Endothelial cell of hepatic sinusoid (primary cell): ENCODE results near the gene NEK11.

ENCODE experiments used
- in situ Hi-C: cut with HindIII; loops from 2 replicates; pipeline ENCODE4 v1.10.0; 2017; ENCODE audit warnings: low sequenced_read_pairs

Gene NEK11, protein sequence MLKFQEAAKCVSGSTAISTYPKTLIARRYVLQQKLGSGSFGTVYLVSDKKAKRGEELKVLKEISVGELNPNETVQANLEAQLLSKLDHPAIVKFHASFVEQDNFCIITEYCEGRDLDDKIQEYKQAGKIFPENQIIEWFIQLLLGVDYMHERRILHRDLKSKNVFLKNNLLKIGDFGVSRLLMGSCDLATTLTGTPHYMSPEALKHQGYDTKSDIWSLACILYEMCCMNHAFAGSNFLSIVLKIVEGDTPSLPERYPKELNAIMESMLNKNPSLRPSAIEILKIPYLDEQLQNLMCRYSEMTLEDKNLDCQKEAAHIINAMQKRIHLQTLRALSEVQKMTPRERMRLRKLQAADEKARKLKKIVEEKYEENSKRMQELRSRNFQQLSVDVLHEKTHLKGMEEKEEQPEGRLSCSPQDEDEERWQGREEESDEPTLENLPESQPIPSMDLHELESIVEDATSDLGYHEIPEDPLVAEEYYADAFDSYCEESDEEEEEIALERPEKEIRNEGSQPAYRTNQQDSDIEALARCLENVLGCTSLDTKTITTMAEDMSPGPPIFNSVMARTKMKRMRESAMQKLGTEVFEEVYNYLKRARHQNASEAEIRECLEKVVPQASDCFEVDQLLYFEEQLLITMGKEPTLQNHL

DNA sequence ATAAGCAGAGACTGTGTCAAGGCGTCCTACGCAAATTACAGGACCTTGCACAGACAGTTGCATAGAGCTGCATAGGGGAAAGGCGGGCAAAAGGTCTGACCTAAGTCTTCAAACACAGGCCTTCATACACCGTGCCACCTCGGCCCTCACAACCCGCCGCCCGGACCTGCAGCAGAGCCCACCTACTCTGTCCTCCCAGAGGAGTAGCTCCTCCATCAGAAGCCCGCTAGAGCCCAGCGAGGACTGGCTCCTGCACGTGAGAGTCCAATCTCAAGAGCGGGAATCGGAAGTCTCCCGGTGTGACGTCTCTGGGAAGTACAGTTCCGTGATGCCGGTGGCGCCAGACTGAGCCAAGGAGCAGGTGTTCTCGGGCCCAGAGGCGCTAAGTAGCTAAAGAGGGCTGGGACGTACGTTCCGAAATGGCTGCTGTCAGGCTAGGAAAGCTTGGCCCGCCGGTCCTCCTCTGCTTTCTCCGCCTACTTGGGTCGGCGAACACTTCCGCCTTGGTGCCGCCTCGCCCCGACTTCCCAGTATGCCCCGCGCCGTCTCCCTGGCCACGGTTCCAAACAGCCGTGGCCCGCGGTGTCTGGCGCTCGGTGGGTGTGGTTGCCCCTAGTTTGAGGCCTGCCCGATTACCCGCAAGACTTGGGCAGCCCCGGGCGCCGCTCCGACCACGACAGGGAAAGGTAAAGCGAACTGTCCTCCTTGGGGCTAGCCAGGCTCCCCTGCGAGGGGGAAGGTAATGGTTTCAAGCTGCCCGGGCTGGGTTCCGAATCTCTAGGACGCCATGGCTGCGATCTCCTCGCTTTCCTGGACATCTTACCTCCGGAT, at the start of gene NEK11, which contains the start of gene ASTE1:
Gene NEK11 (plus strand): TSS at position 557 of the 831 bp plus-strand sequence. CDS start 2,832 bp downstream, outside the sequence.
Gene ASTE1 (minus strand): TSS at position 505 of the 831 bp plus-strand sequence. CDS start 1,519 bp downstream, outside the sequence.
- in situ Hi-C loops: no loop called here

DNA sequence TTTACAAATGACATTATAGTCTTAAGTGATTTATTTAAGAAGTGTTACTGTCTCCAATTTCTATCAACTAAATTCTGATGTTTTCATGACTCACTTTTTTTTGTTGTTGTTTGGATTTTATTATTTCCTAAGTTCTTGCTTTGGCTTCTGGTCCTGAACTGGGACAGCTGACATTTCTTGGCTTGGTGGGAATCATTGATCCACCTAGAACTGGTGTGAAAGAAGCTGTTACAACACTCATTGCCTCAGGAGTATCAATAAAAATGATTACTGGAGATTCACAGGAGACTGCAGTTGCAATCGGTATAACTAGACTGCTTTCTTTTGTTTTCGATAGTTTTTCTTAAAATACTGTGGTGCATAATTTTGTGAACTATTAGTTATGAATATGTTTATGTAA, 47.6 kb upstream of the NEK11 start:
- in situ Hi-C loops: no loop called here

DNA sequence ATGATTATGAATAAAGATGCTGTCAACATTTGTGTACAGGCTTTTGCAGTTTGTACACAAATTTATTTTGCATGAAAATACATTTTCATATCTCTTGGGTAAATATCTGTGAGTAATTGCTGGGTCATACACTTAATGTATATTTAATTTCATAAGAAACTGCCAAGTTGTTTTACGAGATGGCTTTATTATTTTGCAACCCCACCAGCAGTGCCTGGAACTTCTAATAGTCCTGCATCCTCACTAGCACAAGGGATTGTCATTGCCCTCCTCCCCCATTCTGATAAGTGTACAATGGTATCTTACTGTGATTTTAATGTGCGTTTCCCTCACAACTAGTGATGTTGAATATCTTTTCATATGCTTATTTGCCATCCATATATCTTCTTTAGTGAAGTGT, 45.2 kb upstream of the NEK11 start:
- in situ Hi-C loops: no loop called here

DNA sequence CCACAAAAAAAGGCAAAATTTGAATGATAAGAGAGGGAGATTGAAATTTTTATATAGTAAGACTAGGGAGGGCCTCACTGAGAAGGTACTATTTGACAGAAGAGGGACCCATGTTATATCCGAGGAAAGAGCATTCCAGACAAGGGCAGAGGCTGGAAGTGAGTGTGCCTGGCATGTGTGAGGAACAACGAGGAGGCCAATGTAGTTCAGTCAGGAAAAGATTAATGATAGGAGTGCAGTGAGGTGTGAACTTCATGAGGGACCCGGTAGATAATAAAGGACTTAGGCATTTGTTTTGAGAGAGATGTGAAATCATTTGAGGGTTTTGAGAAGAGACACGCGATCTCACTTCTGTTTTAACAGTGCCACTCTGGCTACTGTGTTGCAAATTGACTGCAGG, 36.4 kb upstream of the NEK11 start:
- in situ Hi-C loops: no loop called here

DNA sequence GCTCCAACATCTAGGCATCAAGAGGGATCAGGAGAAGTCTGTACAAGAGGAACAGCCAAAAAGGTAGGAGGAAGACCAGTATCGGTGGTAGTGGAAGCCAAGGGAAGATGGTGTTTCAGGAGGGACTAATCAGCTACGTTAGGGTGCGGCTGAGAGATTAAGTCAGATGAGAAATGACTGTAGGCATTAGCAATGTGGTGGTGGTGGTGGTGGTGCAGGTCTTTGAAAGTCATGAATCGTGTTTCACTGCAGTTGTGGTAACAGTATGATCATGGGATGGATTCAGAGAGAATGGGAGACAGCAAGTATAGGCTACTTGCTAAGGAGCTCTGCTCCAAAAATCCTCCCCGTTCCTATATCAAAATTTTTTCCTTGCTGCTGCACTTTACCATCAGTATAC, 35.6 kb upstream of the NEK11 start:
- in situ Hi-C loops: no loop called here

DNA sequence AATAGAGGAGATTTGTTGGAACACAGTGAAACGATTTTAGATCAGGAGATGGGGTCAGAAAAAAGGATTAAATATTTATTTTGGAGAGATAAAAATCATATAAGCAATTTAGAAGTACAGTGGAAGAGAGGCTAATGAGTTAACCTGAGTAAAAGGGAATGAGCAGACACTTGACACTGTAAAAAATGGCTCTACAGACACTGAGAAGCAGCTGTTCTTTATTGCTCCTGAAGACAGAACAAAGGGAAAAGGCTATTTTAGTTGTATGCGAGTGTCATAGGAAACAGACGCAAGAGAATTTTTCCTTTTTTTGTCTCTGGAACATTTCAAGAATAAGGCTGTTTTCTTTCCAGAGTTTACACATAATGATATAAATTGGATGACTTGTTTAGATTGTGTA, 34.3 kb upstream of the NEK11 start:
- in situ Hi-C loops: no loop called here

DNA sequence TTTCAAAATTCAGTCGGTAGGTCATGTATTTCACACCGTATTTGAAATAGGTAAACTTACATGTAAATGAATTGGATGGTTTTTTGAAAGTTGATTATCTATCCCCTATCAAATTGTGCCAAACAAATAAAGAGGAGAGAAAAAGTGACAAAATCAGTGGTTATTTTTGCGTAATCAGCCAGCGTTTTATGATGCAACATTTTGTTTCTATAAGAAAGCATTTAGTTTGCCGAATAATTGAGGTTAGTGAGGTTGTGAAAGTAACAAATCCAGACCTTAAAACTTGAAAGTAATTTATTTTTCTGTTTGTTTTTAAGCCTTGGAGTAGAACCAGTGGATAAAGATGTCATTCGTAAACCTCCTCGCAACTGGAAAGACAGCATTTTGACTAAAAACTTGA, 29.4 kb upstream of the NEK11 start:
- in situ Hi-C loops: no loop called here

DNA sequence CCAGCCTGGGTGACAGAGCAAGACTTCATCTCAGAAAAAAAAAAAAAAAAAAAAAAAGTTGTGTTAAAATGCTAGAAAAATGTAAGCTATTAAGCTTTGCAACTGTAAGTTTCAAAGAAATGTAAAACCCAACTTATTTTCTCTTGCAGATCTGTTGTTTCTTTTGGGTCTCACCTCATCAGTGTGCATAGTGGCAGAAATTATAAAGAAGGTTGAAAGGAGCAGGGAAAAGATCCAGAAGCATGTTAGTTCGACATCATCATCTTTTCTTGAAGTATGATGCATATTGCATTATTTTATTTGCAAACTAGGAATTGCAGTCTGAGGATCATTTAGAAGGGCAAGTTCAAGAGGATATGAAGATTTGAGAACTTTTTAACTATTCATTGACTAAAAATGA, 25.6 kb upstream of the NEK11 start:
- in situ Hi-C loops: no loop called here

DNA sequence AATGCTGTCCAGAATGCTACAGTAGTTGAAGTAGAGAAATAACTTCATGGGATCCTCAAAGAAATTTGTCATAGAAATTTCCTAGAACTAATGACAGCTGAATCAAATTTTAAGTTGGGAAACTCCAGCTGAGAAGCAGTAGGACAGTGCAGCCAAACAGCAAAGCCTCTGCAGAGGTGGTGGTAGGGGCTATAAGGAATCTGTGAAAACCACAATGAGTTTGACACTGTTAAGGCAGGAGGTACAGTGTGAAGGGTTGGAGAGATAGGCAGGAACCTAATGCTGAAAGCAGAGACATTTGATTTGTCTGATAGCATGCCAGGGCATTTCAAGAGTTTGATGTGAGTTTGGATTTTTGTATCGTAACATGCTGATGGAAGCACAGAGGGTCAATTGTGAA, 22.1 kb upstream of the NEK11 start:
- in situ Hi-C loops: no loop called here

DNA sequence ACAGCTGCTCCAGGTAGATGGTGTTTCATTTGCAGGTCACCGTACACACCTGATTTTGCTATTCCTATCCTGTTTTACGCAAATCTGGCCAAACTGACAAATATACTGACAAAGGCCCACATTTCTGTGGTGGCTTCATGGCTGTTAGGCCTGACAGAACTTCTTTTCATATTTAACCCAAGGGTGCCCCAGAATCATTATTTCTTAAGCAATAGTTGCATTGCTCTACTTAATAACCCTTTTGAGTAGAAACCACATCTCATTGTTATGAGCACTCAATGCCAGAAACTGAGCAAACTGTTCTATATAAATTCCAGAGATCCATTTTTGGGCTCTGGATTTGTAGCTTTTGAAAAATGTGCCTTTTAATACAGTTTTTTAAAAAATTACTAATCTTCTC, 19.4 kb upstream of the NEK11 start:
- in situ Hi-C loops: no loop called here

DNA sequence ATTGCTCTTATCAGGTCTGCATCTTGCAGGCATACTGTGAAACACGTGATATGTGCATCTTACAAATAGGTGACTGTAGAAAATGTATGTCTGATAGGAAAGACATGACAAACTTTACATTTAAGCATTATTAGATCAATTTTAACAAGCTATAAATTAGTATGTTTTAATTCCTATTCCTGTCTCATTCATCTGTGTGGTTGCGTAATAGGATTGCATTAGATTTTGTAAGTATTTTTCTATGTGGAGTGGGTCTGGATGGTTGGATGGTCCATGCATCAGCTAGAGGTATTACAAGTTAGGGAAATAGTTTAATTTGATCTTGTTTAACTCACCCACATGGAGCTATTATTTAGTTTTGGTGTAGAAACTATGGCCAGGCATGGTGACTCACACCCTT, 18.9 kb upstream of the NEK11 start:
- in situ Hi-C loops: no loop called here

DNA sequence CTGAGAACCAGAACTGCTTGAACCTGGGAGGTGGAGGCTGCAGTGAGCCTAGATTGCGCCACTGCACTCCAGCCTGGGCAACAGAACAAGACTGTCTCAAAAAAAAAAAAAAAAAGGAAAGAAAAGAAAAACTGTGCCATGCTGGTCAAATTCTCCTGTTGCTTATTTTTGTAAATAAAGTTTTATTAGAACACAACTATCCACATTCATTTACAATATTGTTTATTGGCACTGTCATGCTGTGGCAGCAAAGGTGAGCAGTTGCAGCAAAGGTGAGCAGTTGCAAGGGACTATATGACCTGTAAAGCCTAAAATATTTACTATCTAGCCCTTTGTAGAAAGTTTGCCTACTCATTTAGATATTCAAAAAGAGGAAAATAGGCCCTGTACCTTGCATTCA, 18.4 kb upstream of the NEK11 start:
- in situ Hi-C loops: no loop called here

DNA sequence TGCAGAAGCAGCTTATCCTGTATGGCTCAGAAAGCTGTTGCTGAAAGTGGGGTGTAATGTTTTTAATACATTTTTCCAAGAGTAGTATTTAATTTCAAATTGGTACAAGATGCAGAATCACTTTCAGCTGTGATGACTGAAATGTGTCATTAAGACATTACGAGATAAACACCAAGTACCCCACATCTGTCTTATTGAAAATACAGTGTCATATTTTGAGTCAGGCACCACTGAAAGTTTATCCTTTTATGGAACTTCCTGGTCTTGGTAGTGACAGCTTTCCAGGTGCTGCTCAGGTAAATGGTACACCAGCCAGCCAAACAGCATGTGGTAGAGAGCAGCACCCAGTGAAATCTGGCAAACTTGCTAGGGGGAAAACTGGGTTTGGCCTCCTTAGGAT, 17.0 kb upstream of the NEK11 start:
- in situ Hi-C loops: no loop called here

DNA sequence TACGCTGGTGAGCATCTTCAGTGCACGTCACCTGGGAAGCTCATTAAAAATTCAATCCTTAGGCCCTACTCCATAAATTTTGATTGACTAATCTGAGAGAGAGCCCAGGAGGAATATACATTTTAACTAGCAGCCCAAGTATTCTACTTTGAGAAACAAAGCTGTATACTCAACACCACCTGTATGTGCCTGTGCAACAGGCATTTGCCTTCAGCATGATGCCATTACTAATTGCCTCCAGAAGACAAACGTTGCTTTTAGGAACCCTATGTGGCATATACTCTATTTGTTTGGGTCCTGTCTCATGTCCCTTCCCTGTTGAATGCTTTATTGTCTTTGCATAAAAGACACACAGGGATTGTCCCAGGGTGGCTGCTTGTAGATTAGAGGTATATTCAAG, 7.7 kb upstream of the NEK11 start:
- in situ Hi-C loops: no loop called here

DNA sequence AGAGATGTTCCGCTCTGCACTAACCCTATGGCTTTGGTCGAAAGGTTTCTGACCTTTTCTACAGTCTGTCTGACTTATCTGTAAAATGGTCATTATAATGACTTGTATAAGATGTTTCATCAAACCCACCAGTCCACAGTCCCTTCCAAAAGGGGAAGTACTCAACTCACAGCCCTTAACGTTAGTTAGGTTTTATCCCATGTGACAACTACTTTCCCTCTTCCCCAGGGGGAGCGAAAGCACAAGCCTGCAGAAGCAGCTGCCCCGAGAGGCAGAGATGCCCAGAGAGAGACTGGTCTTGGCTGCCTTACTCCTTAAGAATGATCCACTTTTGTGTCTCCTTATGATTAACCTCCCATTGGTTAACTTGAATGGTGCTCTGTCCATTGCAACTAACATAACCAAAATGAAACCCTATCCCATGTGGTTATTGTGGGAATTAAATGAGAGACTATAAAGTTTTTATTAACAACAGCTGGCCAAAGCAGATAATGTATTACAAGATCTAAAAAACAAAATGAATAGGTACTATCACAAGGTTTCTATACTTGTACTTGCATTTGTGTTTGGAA, 6.5 kb upstream of the NEK11 start:
- in situ Hi-C loops: no loop called here

DNA sequence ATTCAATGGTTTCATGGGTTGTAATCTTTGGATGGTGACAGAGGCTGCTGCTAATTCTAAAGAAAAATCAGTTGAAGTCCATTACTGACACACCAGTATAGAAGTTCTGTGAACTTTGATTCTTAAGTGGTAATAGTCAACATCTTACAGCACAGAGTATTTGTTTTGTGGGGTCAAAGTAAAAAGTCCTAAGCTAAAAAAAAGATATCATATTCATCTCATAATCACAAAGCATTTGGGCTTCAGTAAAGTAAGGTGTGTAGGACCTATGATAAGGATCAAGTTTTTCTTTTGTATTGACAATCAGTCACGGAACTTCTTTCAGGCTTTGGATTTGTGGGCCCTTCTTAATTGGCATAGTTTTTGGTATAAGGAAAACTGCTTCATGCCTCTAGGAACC, 1.1 kb upstream of the NEK11 start:
- in situ Hi-C loops: no loop called here

DNA sequence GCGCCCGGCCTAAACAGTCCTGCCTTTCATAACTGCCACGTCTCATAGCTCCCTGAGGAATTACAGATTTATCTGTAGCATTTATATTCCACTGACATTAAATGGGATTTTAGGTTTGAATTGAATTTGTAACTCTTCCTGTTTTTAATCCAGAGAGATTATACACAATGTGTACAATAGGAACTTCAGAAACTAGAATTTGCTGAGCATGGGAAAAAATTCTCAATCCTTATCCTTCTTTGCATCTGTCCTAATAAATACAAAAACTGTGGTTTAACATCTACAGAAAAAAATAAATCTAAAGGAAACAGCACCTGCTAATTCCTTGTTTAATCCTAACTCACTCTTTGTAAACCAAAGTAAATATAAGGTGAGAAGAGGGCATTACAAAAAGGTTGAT, 2.2 kb downstream of the NEK11 start:
- in situ Hi-C loops: no loop called here

DNA sequence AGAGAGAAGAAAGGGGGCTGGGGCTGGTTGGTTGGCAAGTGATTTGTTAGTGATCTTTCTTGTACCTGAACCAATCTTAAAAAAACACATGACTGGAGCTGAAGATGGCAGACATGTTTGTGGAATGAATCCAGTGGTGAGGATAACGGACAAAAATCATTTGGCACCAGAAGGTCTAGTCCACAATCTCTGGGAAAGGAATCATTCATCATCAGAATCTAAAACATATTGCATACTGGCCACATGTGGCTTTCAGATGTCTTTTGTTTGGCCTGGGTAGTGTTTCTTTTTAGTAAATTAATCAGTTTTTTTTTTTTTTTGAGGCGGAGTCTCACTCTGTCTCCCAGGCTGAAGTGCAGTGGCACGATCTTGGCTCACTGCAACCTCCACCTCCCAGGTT, 5.0 kb downstream of the NEK11 start:
- in situ Hi-C loops: no loop called here

DNA sequence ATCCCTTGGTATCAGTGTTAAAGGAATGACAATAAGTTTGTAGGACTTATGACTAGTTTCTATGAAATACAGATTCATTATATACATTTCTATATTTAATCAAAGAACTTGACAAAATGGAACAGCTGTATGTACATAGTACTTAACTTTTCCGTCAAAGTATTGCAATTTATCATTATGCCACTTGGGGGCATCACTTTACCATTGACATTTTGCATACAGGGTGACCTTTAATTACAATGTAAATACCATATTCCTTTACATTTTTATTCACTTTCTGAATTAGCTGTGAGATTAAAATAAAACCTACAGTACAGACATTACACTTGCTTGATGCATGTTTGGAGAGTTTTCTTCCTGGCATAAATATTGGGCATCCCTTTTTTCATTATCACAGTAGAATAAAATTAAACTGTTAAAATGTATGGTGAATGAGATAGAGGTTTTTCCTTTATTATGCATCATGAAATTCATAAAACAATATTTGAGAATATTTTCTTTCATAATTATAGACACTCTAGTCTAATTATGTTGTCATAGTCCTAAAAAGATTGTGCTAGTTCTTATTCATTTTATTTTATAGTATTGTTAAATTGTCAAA, 6.9 kb downstream of the NEK11 start:
- in situ Hi-C loops: no loop called here

DNA sequence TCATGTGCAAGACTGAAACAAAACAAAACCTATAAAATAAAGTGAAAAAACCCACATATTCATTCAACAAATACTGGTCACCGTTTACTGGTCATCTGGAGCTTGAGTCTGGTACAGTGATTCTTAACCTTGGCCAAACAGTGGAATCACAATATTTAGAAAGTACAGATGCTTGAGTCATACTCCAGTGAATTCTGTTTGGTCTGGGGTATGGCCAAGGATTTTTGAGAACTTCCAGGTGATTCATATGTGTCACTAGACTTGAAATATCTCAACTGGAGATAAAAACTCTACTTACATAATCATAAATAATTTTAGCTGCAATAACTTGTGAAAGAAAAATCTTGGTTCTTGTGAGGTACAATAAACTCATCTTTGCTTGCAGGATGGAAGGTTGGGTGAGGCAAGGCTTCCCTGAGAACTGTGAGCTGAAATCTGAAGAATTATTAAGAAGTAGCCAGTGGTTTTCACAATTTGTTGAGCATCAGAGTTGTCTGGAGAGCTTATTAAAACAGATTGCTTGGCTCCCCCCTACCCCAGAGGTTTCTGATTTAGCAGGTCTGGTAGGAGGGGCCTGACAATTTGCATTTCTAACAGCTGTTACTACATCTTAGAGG, 9.6 kb downstream of the NEK11 start:
- in situ Hi-C loops: no loop called here
